ENCODE measurements around the gene NEURL1B. TPM values are rescaled to one million over a fixed set of nuclear protein-coding genes. Genes with fewer than 3 reads are reported as not detected.

Gene NEURL1B
- total and polyA plus RNA-seq, 4 experiments from 2014 or later: 0.02 to 0.20 (median 0.08) TPM; not detected in 1

DNA sequence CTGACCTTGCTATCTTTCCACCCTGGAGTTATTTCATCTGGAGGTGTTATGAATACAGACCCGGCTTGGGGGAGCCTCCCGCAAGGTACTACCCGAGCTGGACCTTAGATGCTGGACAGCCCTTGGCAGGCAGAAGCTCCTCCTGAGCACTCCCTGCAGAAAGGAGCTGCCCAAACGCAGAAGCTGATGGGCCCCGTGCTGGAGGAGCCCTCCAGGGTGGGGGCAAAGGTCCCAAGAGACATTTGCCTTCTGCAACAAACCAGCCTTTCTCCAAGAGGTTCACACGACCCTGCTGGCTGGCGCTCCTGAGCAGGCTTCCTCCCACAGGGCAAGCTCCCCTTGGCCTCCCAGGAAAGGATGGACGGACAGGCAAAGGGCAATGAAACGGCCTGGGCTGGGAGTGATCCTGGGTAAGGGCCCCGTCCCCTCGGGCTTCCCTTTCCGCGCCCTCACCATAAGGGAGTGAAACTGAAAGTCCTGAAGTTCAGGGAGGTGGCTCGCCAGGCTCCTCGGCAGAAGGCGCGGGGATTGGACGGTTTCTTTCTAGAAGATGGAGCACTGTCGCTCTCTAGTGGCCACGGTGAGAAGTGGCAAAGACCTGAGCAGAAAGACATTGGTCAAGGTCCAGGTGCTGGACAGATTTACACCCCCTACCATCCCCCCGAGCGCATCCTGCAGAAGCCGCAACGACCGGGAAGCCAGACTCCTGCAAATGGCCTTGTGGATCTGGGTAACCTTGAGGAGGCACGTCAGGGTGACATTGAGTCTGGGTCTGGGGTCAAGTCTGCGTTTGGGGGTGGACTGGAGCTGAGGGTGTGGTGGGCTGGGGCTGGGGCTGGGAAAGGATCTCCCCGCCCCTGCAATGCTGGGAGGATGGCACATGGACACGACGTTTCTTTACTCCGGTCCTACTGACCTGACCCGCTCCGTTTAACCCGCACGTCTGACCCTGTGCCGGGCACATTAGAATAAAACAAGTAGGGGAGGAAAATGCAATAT, 56.4 kb downstream of the NEURL1B start:
- Mint-ChIP-seq H3K27me3 (peaks cover 14 to 15% of the 10 kb centered on the region in 2 donors), H3K4me3 (peak overlapping the region; percentile 93 to 99 (median 96))
- POLR2A ChIA-PET (ENCODE audit: partially characterized antibody): interaction anchor here (0.6 to 2.3 kb wide), 6 partner anchors 9 to 74 kb away, joined by 3 to 10 read pairs (median 4); partner anchors contain the start of gene DUSP1

DNA sequence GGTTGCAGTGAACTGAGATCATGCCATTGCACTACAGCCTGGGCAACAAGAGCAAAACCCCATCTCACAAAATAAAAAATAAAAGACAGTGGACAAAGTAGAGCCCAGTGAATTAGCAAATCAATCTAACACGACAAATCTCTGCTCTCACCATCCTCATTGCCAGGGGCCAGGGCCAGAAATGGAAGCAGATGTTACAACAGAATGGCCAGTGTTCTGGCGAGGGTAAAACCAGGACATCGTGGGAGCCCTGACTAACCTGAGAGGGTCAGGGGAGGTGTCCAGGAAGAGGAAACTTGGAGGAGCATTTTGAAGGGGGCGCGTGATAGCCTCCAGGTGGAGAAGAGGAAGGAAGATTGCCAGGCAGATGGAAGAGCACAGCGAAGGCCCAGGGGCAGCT, 58.4 kb downstream of the NEURL1B start:
- Histone ChIP-seq H3K27ac (ENCODE audit: low read depth, low read length) (no peak overlapping the region), H3K4me3 (ENCODE audit: low read length in 2 of 2) (no peak overlapping the region), H3K36me3 (ENCODE audit: insufficient read depth, low read length) (no peaks in the 10 kb centered on the region), H3K27me3 (ENCODE audit: insufficient read depth, low read length) (peaks cover 7% of the 10 kb centered on the region), H3K4me1 (ENCODE audit: insufficient read depth, low read length) (peaks cover 24% of the 10 kb centered on the region), H3K9me3 (ENCODE audit: control insufficient read depth in 1 of 2, low read length in 2 of 2) (no peaks in the 10 kb centered on the region)
- intact Hi-C loops (cut with micrococcal nuclease): loop anchor here (5.0 to 10.0 kb wide), 3 partner anchors 405 to 1282 kb away; partner anchors contain the start of gene FGF18
- peaks cover 19 to 22% of the 10 kb centered on the region in 2 donors for H3K27me3 Mint-ChIP-seq
- H3K27ac Mint-ChIP-seq: no peak overlapping the region
- ChIA-PET CTCF (ENCODE audit: partially characterized antibody) (interaction anchor here (0.8 to 8.0 kb wide), 10 partner anchors 10 to 247 kb away, joined by 3 to 66 read pairs (median 6); no protein-coding TSS in a partner anchor), POLR2A (ENCODE audit: partially characterized antibody) (no interaction called here)
- no peaks in the 10 kb centered on the region for H3K9me3 Mint-ChIP-seq
- peaks cover 11 to 27% (median 21%) of the 10 kb centered on the region in 4 donors for H3K4me1 Mint-ChIP-seq
- no peak overlapping the region for H3K4me3 Mint-ChIP-seq
- peaks cover 0 to 2% of the 10 kb centered on the region in 2 donors for H3K36me3 Mint-ChIP-seq
- no peak for DNase-seq

More for the DNA sequence above, 56.4 kb downstream of the NEURL1B start:
- intact Hi-C loops (cut with micrococcal nuclease): loop anchor here (1.0 to 10.0 kb wide), 4 partner anchors 13 to 1280 kb away; partner anchors contain the start of gene FGF18
- Mint-ChIP-seq H3K4me1 (peaks cover 11 to 27% (median 21%) of the 10 kb centered on the region in 4 donors), H3K36me3 (peaks cover 0 to 2% of the 10 kb centered on the region in 2 donors), H3K9me3 (no peaks in the 10 kb centered on the region), H3K27ac (peak overlapping the region; percentile 91 to 98 (median 96))
- Histone ChIP-seq H3K36me3 (ENCODE audit: insufficient read depth, low read length) (no peaks in the 10 kb centered on the region), H3K27me3 (ENCODE audit: insufficient read depth, low read length) (peaks cover 7% of the 10 kb centered on the region), H3K27ac (ENCODE audit: low read depth, low read length) (peak overlapping the region; percentile 71), H3K4me1 (ENCODE audit: insufficient read depth, low read length) (peaks cover 24% of the 10 kb centered on the region), H3K9me3 (ENCODE audit: control insufficient read depth in 1 of 2, low read length in 2 of 2) (no peaks in the 10 kb centered on the region), H3K4me3 (ENCODE audit: low read length in 2 of 2) (peak overlapping the region; percentile 75 to 77)
- CTCF ChIA-PET (ENCODE audit: partially characterized antibody): interaction anchor here (0.7 to 8.0 kb wide), 25 partner anchors 12 to 891 kb away, joined by 3 to 66 read pairs (median 4); no protein-coding TSS in a partner anchor
- peak; percentile 81 to 85 (median 82) for DNase-seq

DNA sequence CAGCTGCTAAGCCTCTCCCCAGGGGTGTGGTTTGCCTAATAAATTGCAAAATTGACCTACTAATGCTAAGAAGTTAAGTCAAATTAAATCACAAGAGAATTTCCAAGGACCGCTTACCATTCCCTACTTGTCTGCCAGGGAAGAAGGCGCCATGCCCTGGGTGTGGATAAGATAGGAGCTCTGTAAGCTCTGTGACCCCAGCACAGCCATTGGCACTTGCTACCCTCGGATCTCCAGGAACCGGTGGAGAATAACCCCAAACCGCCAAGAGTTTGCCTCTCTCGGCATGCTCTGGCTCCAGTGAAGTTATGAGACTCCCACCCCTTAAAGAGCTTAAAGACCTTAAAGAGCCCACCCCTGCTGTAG, 58.9 kb downstream of the NEURL1B start:
- no peak for DNase-seq
- peaks cover 11 to 27% (median 21%) of the 10 kb centered on the region in 4 donors for H3K4me1 Mint-ChIP-seq

DNA sequence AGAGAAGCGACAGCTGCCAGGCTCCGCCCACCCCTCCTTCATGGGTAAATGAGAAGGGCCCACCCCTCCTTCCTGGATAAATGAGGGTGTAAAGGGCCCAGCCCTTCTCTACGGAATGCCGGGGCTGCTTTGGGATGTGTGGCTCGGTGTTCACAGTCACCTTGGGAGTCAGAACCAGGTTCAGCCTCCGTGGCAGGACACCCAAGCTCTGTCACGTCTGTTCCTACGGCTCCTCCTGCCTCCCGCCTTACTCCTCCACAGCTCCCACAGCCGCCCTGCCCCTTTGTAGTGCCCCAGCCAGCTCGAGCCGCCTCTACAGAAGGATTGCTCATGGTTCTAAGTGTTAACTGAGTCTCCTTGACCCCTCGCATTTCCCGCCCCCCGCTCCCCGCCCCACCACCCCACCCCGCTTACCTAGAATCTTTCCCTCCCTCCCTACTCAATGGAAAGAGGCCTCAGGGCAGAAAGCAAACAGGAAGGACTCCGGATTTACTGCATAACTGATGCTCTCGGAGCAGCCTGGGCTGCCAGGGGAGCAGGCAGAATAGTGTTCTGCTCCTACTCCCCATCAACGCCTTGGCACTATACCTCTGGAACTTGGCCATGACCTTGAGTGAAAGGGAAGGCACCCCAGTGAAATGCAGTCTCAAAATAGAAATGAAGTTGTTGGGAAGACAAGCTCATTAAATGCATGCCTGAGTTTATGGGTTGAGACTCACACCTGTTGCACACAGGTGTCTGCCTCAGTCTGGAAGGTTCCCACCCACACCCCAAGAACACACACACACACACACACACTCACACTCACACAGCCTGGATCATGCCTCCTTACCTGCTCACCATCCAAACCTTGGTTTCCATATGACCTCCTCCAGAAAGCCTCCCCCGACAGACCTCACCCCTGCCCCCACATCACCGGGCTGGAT, 59.6 kb downstream of the NEURL1B start:
- Mint-ChIP-seq H3K4me3 (peak overlapping the region in 1 of 8 donors; percentile 24), H3K27me3 (peaks cover 22 to 27% of the 10 kb centered on the region in 2 donors), H3K36me3 (peaks cover 0 to 2% of the 10 kb centered on the region in 2 donors), H3K9me3 (no peaks in the 10 kb centered on the region), H3K4me1 (peaks cover 11 to 27% (median 21%) of the 10 kb centered on the region in 4 donors), H3K27ac (no peak overlapping the region)
- H3K27ac ChIP-seq (ENCODE audit: low read depth, low read length): no peak overlapping the region
- CTCF ChIA-PET (ENCODE audit: partially characterized antibody): interaction anchor here (0.6 to 8.0 kb wide), 10 partner anchors 9 to 248 kb away, joined by 3 to 66 read pairs (median 4); no protein-coding TSS in a partner anchor
- intact Hi-C loops (cut with micrococcal nuclease): no loop called here
- peaks cover 7% of the 10 kb centered on the region for H3K27me3 ChIP-seq (ENCODE audit: insufficient read depth, low read length)
- no peak overlapping the region for H3K4me3 ChIP-seq (ENCODE audit: low read length in 2 of 2)
- H3K9me3 ChIP-seq (ENCODE audit: control insufficient read depth in 1 of 2, low read length in 2 of 2): no peaks in the 10 kb centered on the region
- H3K36me3 ChIP-seq (ENCODE audit: insufficient read depth, low read length): no peaks in the 10 kb centered on the region
- DNase-seq: no peak
- POLR2A ChIA-PET (ENCODE audit: partially characterized antibody): interaction anchor here (1.1 kb wide), 1 partner anchor 71 kb away, joined by 4 read pairs; the partner anchor contains the start of gene DUSP1
- H3K4me1 ChIP-seq (ENCODE audit: insufficient read depth, low read length): peaks cover 24% of the 10 kb centered on the region

More for the DNA sequence above, 58.9 kb downstream of the NEURL1B start:
- CTCF ChIA-PET (ENCODE audit: partially characterized antibody): interaction anchor here (0.6 to 8.0 kb wide), 9 partner anchors 10 to 247 kb away, joined by 3 to 66 read pairs (median 4); no protein-coding TSS in a partner anchor
- POLR2A ChIA-PET (ENCODE audit: partially characterized antibody): no interaction called here
- peaks cover 0 to 2% of the 10 kb centered on the region in 2 donors for H3K36me3 Mint-ChIP-seq
- intact Hi-C loops (cut with micrococcal nuclease): loop anchor here (5.0 to 10.0 kb wide), 3 partner anchors 405 to 1283 kb away; partner anchors contain the start of gene FGF18
- peaks cover 22 to 26% of the 10 kb centered on the region in 2 donors for H3K27me3 Mint-ChIP-seq
- Histone ChIP-seq H3K27ac (ENCODE audit: low read depth, low read length) (no peak overlapping the region), H3K27me3 (ENCODE audit: insufficient read depth, low read length) (peaks cover 7% of the 10 kb centered on the region), H3K4me3 (ENCODE audit: low read length in 2 of 2) (no peak overlapping the region), H3K4me1 (ENCODE audit: insufficient read depth, low read length) (peaks cover 24% of the 10 kb centered on the region), H3K9me3 (ENCODE audit: control insufficient read depth in 1 of 2, low read length in 2 of 2) (no peaks in the 10 kb centered on the region), H3K36me3 (ENCODE audit: insufficient read depth, low read length) (no peaks in the 10 kb centered on the region)
- no peaks in the 10 kb centered on the region for H3K9me3 Mint-ChIP-seq
- no peak overlapping the region for H3K27ac Mint-ChIP-seq
- H3K4me3 Mint-ChIP-seq: no peak overlapping the region

DNA sequence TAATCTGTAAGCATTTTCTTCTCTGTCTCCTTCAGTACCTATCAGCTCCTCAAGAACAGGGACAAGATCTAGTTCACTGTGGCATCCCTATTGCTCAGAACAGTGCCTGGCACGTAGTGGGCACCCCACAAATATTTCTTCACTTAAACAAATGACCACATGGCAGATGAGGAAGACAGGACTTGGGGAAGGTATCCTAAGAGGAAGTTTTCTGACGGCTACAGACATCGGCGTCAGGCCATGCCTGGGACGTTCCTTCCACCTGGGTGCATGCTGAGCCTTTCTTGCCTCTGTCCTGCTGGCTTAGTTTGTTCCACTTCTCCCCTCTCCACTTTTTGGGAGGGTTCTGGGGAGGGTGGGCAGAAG, 60.2 kb downstream of the NEURL1B start:
- H3K36me3 ChIP-seq (ENCODE audit: insufficient read depth, low read length): no peaks in the 10 kb centered on the region
- no peak for DNase-seq
- Mint-ChIP-seq H3K9me3 (peaks cover 0 to 4% (median 0%) of the 10 kb centered on the region in 8 donors), H3K27me3 (peaks cover 22 to 34% of the 10 kb centered on the region in 2 donors), H3K4me1 (peaks cover 11 to 27% (median 21%) of the 10 kb centered on the region in 4 donors), H3K36me3 (peaks cover 0 to 2% of the 10 kb centered on the region in 2 donors), H3K27ac (no peak overlapping the region), H3K4me3 (peak overlapping the region in 1 of 8 donors; percentile 21)
- H3K27ac ChIP-seq (ENCODE audit: low read depth, low read length): no peak overlapping the region
- ChIA-PET CTCF (ENCODE audit: partially characterized antibody) (interaction anchor here (0.7 to 8.0 kb wide), 6 partner anchors 8 to 71 kb away, joined by 3 to 66 read pairs (median 3); no protein-coding TSS in a partner anchor), POLR2A (ENCODE audit: partially characterized antibody) (interaction anchor here (0.9 to 1.1 kb wide), 2 partner anchors 17 to 70 kb away, joined by 3 to 4 read pairs; partner anchors contain the start of gene DUSP1)
- no peak overlapping the region for H3K4me3 ChIP-seq (ENCODE audit: low read length in 2 of 2)
- H3K9me3 ChIP-seq (ENCODE audit: control insufficient read depth in 1 of 2, low read length in 2 of 2): no peaks in the 10 kb centered on the region
- H3K27me3 ChIP-seq (ENCODE audit: insufficient read depth, low read length): peaks cover 7% of the 10 kb centered on the region
- peaks cover 23% of the 10 kb centered on the region for H3K4me1 ChIP-seq (ENCODE audit: insufficient read depth, low read length)
- intact Hi-C loops (cut with micrococcal nuclease): no loop called here

DNA sequence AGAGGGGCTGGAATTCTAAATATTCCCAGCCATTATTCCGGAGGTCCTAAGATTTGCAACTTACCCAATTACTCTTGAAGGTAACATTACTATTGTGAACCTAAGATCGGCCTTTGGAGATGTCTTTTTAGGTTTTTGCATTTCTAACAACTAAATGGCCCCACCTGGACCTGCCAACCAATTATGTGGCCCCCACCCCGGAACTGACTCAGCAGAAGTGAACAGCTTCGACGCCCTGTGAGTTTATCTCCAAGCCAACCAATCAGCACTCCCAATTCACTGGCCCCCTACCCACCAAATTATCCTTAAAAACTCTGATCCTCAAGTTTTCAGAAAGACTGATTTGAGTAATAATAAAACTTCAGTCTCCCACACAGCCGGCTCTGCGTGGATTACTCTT, 62.9 kb downstream of the NEURL1B start:
- Mint-ChIP-seq H3K27me3 (peaks cover 29 to 48% of the 10 kb centered on the region in 2 donors), H3K4me1 (peaks cover 4 to 14% (median 10%) of the 10 kb centered on the region in 4 donors), H3K9me3 (peaks cover 0 to 4% (median 0%) of the 10 kb centered on the region in 8 donors), H3K4me3 (no peak overlapping the region), H3K36me3 (no peaks in the 10 kb centered on the region), H3K27ac (no peak overlapping the region)
- Histone ChIP-seq H3K27ac (ENCODE audit: low read depth, low read length) (no peak overlapping the region), H3K9me3 (ENCODE audit: control insufficient read depth in 1 of 2, low read length in 2 of 2) (no peaks in the 10 kb centered on the region), H3K4me1 (ENCODE audit: insufficient read depth, low read length) (peaks cover 9% of the 10 kb centered on the region), H3K36me3 (ENCODE audit: insufficient read depth, low read length) (no peaks in the 10 kb centered on the region), H3K4me3 (ENCODE audit: low read length in 2 of 2) (no peak overlapping the region), H3K27me3 (ENCODE audit: insufficient read depth, low read length) (peaks cover 7% of the 10 kb centered on the region)
- no peak for DNase-seq
- intact Hi-C loops (cut with micrococcal nuclease): no loop called here
- CTCF ChIA-PET (ENCODE audit: partially characterized antibody): interaction anchor here (1.0 to 11.7 kb wide), 3 partner anchors 9 to 229 kb away, joined by 3 to 547 read pairs (median 14); no protein-coding TSS in a partner anchor
- POLR2A ChIA-PET (ENCODE audit: partially characterized antibody): no interaction called here

Data from CD4-positive, alpha-beta memory T cell (primary cell).